Muscle layer of duodenum (tissue), 2 donors: Measurements from ENCODE around the gene ZDHHC15.
"Not testable (repeated sequence)": the region's sequence is repeated elsewhere in the genome, so short reads cannot be mapped to it uniquely, and the experiment has no call there.

Source experiments
- H3K27ac ChIP-seq: one replicate; pipeline ENCODE4 v1.7.0; 2013; ENCODE audit warnings: mild to moderate bottlenecking, low read length
- H3K27me3 ChIP-seq: one replicate; pipeline ENCODE4 v1.7.0; 2013; ENCODE audit warnings: low read depth, mild to moderate bottlenecking, control low read depth, low read length
- H3K36me3 ChIP-seq, 2 donors: one replicate each; pipeline ENCODE4 v1.7.0; 2013; ENCODE audit warnings: low read length in 2 of 2, control low read depth in 1 of 2, mild to moderate bottlenecking in 1 of 2; ENCODE audit not compliant: insufficient read depth in 2 of 2, control insufficient read depth in 1 of 2
- H3K4me1 ChIP-seq, 2 donors: one replicate each; pipeline ENCODE4 v1.7.0; 2013; ENCODE audit warnings: low read length in 2 of 2, mild to moderate bottlenecking in 2 of 2, control low read depth in 1 of 2, moderate library complexity in 1 of 2; ENCODE audit not compliant: insufficient read depth in 2 of 2, control insufficient read depth in 1 of 2
- H3K4me3 ChIP-seq, 2 donors: one replicate each; pipeline ENCODE4 v1.7.0; 2013; ENCODE audit warnings: low read length in 2 of 2, low read depth in 1 of 2, mild to moderate bottlenecking in 1 of 2
- H3K9me3 ChIP-seq, 2 donors: one replicate each; pipeline ENCODE4 v1.7.0; 2013; ENCODE audit warnings: low read length in 2 of 2, control low read depth in 1 of 2, mild to moderate bottlenecking in 1 of 2; ENCODE audit not compliant: control insufficient read depth in 1 of 2
- donor health status: healthy.

Gene ZDHHC15

GRCh38 chrX:75522565-75523431 is at the start of gene ZDHHC15:
Gene ZDHHC15 (minus strand): TSS chrX:75523037. CDS start chrX:75523024, 13 bp downstream.
- Histone ChIP-seq H3K4me3 (peak within 1 kb of the TSS; percentile 66 to 73), H3K4me1 (peaks cover 0 to 11% of the 10 kb centered on the region in 2 donors), H3K27ac (peak within 1 kb of the TSS; percentile 75), H3K27me3 (no peaks in the 10 kb centered on the region), H3K9me3 (peaks cover 0 to 4% of the 10 kb centered on the region in 2 donors), H3K36me3 (no peaks in the 10 kb centered on the region)

GRCh38 chrX:75560544-75560943 is 37.7 kb upstream of the ZDHHC15 start:
- not testable (repeated sequence) for H3K4me1 ChIP-seq, H3K9me3 ChIP-seq, H3K4me3 ChIP-seq, H3K36me3 ChIP-seq, H3K27me3 ChIP-seq, H3K27ac ChIP-seq

GRCh38 chrX:75547783-75548182 is 24.9 kb upstream of the ZDHHC15 start:
- no peak overlapping the region for H3K27ac ChIP-seq
- H3K36me3 ChIP-seq: no peaks in the 10 kb centered on the region
- H3K4me3 ChIP-seq: peak overlapping the region in 1 of 2 donors; percentile 2
- H3K4me1 ChIP-seq: peaks cover 0 to 10% of the 10 kb centered on the region in 2 donors
- no peaks in the 10 kb centered on the region for H3K27me3 ChIP-seq
- H3K9me3 ChIP-seq: no peaks in the 10 kb centered on the region

- Histone ChIP-seq H3K4me1 (peaks cover 0 to 10% of the 10 kb centered on the region in 2 donors), H3K27ac (no peak overlapping the region)
Measured at GRCh38 chrX:75546724-75547511, 24.1 kb upstream of the ZDHHC15 start.

GRCh38 chrX:75544786-75545185 is 21.9 kb upstream of the ZDHHC15 start:
- Histone ChIP-seq H3K27me3 (no peaks in the 10 kb centered on the region), H3K36me3 (no peaks in the 10 kb centered on the region), H3K27ac (no peak overlapping the region), H3K4me1 (peaks cover 0 to 10% of the 10 kb centered on the region in 2 donors), H3K9me3 (no peaks in the 10 kb centered on the region), H3K4me3 (no peak overlapping the region)

More at GRCh38 chrX:75546724-75547511, 24.1 kb upstream of the ZDHHC15 start:
- Histone ChIP-seq H3K4me3 (peak overlapping the region in 1 of 2 donors; percentile 2), H3K27me3 (no peaks in the 10 kb centered on the region), H3K9me3 (no peaks in the 10 kb centered on the region), H3K36me3 (no peaks in the 10 kb centered on the region)

GRCh38 chrX:75483933-75484332 is 38.9 kb downstream of the ZDHHC15 start:
- H3K4me3 ChIP-seq: no peak overlapping the region
- peaks cover 0 to 5% of the 10 kb centered on the region in 2 donors for H3K9me3 ChIP-seq
- no peaks in the 10 kb centered on the region for H3K36me3 ChIP-seq
- no peak overlapping the region for H3K27ac ChIP-seq
- no peaks in the 10 kb centered on the region for H3K27me3 ChIP-seq
- no peaks in the 10 kb centered on the region for H3K4me1 ChIP-seq

GRCh38 chrX:75461780-75462179 is 61.1 kb downstream of the ZDHHC15 start:
- not testable (repeated sequence) for H3K36me3 ChIP-seq, H3K4me3 ChIP-seq, H3K27ac ChIP-seq, H3K27me3 ChIP-seq, H3K4me1 ChIP-seq
- peaks cover 0 to 13% of the 10 kb centered on the region in 2 donors for H3K9me3 ChIP-seq

- no peak overlapping the region for H3K27ac ChIP-seq
- no peaks in the 10 kb centered on the region for H3K4me1 ChIP-seq
- H3K9me3 ChIP-seq: no peaks in the 10 kb centered on the region
- no peak overlapping the region for H3K4me3 ChIP-seq
- no peaks in the 10 kb centered on the region for H3K27me3 ChIP-seq
- H3K36me3 ChIP-seq: peaks cover 0 to 3% of the 10 kb centered on the region in 2 donors
Measured at GRCh38 chrX:75421688-75422230, 101.1 kb downstream of the ZDHHC15 start.

- not testable (repeated sequence) for H3K36me3 ChIP-seq, H3K4me1 ChIP-seq, H3K27me3 ChIP-seq, H3K27ac ChIP-seq, H3K4me3 ChIP-seq
- peaks cover 0 to 11% of the 10 kb centered on the region in 2 donors for H3K9me3 ChIP-seq
Measured at GRCh38 chrX:75407153-75407552, 115.7 kb downstream of the ZDHHC15 start.

- Histone ChIP-seq H3K9me3 (peaks cover 0 to 5% of the 10 kb centered on the region in 2 donors), H3K27me3 (no peaks in the 10 kb centered on the region), H3K4me3 (no peak overlapping the region)
Measured at GRCh38 chrX:75390470-75390869, 132.4 kb downstream of the ZDHHC15 start.

GRCh38 chrX:75369721-75370120 is 153.1 kb downstream of the ZDHHC15 start:
- no peaks in the 10 kb centered on the region for H3K4me1 ChIP-seq
- no peaks in the 10 kb centered on the region for H3K27me3 ChIP-seq
- H3K4me3 ChIP-seq: no peak overlapping the region
- H3K36me3 ChIP-seq: no peaks in the 10 kb centered on the region
- no peak overlapping the region for H3K27ac ChIP-seq
- H3K9me3 ChIP-seq: no peaks in the 10 kb centered on the region

More at GRCh38 chrX:75390470-75390869, 132.4 kb downstream of the ZDHHC15 start:
- Histone ChIP-seq H3K27ac (no peak overlapping the region), H3K36me3 (no peaks in the 10 kb centered on the region), H3K4me1 (no peaks in the 10 kb centered on the region)
